Activated CD8-positive, alpha-beta memory T cell treated with anti-CD3 and anti-CD28 coated beads, Interleukin-2, amount 50 U/mL, for 24 hours (primary cell): ENCODE measurements around the gene INPP4A.
"Not testable (repeated sequence)": the region's sequence is repeated elsewhere in the genome, so short reads cannot be mapped to it uniquely, and the experiment has no call there.

Experiments used
- DNase-seq: peaks from one replicate; pipeline ENCODE4 v3.0.0-alpha.2; 2020; ENCODE audit errors: extremely low read depth

INPP4A gene

DNA sequence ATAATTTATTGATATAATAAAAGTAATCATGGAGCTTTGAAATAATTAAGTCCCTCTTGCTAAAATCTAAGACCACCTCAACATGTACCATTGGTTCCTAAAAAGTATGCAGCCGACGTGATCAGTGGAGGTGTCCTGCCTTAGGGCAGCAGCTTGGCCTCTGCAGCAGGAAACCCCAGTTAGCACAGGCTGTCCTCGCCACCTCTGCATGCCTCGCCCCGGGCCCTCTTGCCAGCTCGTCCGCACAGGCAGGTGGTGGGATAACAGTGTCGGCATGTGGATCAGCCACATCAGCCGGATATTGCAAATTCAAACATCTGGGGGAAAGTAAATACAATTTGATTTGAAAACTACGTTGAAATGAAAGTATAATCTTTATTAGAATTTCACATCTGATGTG lies 140.7 kb downstream of the INPP4A start:
- DNase-seq: no peak

DNA sequence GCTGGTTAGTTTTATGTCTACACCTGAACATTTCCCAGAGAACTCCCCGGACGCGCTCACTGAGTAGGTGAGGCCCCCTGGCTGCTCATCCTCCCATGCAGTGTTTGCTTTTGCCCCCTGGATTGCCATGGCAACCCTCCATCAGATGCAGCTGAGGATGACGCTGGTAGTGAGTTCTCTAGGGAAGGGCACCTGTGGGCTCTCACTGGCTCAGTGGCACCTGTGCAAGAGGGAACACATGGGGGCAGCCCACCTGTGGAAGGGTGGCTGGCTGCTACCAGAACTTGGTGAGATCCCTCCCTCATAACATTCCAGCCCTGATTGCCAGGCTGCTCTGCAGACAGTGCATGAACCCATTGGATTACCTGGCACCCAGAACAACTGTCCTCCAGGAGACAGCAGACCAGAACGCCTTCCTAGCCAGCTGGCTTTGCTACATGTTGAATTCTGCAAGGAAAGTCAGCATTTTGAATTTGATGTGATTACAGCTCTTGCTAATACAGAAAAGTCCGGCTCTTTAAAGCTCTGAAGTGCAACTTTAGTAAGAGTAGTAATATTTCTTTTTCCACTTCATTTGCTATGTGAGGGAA lies 142.0 kb downstream of the INPP4A start:
- no peak for DNase-seq

DNA sequence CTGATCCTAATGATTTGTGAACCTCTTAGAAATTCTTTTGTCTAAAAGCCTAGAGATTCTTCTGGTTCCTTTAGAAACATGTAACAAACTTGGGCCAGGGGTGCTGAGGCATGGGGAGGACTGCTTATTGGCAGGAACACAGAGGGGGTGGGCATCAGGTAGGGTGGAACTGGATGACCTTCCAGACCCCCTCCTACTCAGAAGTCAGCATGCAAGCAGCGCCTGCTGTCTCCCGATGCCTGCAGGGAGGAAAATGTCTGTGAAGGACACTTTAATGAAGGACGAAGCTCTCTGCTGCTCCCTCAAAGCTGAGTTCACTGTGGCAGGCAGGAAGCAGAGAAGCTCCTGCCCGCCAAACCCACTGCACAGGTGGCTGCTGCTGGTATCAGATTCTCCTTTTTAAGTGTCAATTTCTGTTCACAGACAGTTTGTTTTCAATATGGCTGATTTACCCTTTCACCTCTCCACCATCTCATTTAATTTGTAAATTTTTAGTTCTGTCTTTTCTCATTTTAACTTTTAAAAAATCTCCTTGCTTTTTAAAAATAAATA lies 144.3 kb downstream of the INPP4A start:
- no peak for DNase-seq

DNA sequence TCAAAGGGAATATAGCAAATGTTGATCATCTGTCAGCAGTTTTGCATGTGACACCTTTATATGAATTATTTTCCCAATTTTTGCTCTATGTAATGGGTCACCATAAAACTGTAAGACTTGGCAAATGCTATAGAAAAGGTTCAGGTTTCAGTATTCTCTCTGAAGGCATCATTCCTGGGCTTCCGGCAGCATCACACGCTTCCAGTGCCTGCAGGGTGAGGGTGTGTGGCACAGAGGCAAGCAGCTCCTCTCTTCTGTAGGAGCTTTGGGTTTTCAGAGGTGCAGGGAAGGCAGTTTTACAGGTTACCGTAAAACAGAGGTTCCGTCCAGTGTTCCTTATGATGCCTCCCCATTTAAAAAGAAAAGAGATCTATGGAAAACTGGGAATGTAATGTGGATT lies 144.8 kb downstream of the INPP4A start:
- DNase-seq: no peak

DNA sequence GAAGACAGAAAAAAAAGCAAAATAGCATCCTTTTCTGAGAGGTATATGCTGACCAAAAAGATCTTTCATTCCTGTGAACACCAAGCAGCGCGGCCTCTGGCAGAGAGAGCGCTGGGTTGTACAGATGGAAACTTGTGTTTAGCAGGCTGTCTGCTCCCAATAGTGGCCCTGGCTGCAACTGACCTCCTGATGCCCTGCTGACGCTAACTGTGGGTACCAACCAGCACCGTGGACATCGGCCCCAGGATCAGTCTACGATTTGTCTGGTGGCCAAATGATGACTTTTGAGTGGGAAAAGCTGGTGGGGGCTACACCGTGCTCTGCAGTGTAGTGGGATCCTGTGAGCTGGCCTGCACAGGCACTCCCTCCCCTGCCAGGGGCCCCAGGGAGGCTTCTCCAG lies 147.9 kb downstream of the INPP4A start:
- no peak for DNase-seq

DNA sequence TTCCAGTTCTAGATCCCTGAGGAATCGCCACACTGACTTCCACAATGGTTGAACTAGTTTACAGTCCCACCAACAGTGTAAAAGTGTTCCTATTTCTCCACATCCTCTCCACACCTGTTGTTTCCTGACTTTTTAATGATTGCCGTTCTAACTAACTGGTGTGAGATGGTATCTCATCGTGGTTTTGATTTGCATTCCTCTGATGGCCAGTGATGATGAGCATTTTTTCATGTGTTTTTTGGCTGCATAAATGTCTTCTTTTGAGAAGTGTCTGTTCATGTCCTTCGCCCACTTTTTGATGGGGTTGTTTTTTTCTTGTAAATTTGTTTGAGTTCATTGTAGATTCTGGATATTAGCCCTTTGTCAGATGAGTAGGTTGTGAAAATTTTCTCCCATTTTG lies 150.0 kb downstream of the INPP4A start:
- not testable (repeated sequence) for DNase-seq

DNA sequence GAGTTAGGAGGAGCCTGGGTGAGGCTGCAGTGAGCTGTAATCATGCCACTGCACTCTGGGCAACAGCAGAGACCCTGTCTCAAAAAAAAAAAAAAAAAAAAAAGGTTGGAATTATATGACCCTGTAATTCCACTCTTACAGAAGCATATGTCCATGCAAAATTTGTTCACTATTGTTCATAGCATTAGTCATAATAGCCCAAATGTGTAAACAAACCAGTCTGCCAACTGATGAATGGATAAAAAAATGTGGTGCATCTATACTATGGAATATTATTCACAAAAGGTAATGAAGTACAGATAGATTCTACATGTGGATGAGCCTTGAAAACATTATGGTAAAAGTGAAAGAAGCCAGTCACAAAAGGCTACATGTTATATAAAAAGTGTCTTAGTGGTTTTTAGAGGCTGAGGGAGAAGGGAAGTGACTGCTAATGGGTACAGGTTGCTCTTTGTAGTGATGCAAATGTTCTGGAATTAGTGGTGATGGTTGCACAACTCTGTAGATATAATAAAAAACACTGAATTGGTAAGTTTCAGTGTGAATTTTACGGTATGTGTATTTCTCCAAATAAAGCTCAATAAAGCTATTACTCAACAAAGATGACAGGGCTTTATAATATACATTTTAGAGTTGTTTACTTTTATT lies 154.2 kb downstream of the INPP4A start:
- DNase-seq: no peak

DNA sequence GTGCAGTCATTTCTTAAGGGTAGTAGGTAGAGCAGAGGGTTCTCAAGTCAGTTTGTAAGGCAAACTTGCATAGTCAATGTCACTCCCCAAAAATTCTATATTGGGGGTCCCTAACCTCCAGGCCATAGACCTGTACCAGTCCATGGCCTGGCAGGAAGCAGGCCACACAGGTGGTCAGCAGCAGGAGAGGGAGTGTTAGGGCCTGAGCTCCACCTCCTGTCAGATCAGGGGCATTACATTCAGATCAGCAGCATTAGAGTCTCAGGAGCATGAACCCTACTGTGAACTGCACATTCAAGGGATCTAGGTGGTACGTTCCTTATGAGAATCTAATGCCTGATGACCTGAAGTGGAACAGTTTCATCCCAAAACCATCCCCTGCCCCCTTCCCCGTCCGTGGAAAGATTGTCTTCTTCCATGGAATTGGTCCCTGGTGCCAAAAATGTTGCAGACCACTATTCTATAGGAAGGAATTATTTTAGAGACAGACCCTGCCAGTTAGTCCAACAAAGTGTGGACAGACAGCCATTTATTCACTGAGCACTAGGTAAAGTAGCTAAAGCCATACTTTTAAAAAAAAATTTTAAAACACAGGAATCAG lies 157.0 kb downstream of the INPP4A start:
- no peak for DNase-seq

DNA sequence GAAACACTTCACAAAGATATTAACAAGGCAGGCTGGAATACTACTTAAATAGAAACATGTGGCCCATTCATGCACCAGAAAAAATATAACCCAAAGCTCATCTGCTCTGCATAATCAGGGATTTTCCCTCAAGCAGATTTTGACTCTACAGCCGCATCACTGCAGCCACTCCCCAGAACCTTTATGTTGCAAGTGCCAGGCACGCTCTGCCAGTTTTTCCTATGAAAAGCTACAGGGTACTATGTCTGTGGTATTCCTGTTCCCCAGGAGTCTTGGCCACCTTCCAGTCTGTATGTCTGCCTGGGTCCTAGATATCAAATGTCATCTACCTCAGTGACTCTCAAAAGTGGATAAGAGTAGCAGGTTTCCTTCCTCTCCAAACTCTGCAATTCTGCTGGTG lies 159.9 kb downstream of the INPP4A start:
- DNase-seq: no peak

DNA sequence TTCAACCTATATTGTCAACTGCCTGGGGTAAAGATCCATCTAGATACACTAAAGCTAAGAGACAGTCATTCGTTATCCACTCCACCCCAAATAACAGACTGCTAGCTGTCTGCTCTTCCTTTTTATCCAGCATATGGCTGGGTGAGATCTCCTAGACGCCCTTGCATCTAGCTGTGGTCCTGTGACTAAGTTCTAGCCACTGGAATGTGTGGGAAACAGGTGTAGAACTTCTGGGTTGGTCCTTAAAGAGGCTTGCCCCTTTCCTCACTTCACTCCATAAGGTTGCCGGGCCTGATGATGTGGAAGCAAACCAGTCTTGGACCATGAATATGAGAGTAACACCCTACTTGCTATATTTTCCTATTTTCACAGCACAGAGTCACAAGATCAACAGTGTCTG lies 160.4 kb downstream of the INPP4A start:
- no peak for DNase-seq

DNA sequence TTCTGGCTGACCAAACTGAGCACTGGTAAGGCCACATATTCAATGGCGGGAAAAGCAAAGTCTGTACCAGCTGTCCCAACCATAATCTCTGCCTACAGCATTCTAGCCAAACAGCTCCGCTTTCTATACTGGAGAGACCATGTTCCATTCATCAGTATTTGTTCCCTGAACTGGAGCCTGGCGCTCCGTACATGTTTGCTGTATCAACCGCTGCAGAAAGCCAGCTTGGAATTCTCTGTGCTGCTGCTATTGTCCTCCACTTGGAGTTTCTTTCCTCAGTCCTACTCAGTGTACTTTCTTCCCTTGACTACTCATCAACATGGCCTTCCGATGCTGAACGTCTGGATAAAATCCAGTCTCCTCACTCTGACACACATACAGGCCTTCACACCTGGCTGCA lies 161.8 kb downstream of the INPP4A start:
- DNase-seq: no peak

DNA sequence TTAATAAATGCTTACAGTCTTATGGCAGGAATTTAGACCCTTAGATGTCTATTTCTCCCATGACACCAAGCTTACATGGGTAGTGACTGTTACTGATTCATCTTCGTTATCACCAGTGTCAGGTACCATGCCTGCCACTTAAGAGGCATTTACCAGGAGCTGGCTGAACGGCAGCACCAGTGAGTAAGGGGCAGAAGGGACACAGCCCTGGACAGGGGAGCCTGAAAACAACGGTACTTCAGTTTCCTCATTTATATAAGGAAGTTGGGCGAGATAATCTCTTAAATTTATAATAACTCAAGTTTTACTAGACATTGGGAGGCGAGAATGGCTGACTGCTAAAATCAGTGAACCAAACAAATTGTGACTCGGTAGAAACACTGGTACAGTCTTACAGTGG lies 162.4 kb downstream of the INPP4A start:
- no peak for DNase-seq

DNA sequence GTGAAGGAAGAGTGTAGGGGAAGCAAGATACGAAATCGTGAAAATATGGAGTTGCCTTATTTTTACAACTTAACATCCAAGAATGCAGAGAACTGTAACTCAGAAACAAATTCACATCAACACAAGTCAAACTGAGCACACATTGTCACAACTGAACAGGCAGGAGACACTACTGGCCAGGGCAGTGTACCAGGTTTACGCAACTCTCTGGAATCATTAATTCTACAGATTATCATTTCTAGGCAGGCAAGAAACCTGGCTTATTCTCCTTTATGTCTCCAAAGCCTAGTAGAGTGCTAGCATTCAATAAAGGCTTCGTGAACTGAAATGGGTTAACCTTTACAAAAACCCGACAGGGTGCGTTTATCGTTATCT lies 163.1 kb downstream of the INPP4A start:
- no peak for DNase-seq

DNA sequence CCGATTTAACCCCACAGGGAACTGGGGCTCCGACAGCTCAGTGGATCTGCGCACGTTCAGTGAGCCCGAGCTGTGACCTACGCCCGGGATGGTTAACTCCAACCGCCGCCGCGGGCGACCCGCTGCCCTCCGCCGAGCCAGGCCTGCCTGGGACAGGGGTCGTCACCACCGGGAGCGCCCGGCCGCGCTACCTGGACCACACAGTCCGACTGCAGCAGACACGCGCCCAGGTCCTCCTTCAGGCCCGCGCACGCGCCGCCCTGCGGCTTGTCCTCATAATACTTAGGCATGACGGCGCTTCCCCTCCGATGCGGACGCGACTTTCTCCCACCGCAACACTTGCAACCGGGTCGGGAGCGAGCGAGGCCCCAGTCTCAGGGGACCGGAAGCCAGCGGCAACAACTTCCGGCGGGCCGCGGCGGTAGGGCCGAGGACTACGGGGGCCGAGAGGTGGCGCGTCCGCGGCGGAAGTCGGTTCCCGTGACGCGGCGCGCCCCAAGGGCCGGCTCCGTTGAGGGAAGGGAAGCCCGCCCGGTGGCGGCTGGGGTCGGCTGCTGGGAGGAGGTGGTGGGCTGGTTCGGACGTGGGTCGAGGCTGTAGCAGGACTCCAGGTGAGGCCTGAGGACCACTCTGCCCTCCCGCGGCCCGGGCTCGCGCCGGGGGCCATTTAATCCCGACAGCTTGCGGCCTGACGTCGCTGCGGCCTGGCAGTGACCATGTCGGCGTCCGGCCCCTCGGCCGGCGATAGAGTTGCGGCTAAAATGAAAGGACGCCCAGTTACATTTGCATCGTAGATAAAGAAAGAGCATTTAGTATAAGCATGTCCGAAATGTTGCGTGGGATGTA lies 163.7 kb downstream of the INPP4A start, which contains the start of the genes COA5 and UNC50:
Gene COA5, minus strand, starts transcription at position 397 of the 846 bp plus-strand sequence. Its CDS starts 107 bp downstream, at position 290.
Gene UNC50, plus strand, starts transcription at position 474 of the 846 bp plus-strand sequence. CDS start 1,171 bp downstream, outside the sequence.
- DNase-seq: peak; percentile 73

DNA sequence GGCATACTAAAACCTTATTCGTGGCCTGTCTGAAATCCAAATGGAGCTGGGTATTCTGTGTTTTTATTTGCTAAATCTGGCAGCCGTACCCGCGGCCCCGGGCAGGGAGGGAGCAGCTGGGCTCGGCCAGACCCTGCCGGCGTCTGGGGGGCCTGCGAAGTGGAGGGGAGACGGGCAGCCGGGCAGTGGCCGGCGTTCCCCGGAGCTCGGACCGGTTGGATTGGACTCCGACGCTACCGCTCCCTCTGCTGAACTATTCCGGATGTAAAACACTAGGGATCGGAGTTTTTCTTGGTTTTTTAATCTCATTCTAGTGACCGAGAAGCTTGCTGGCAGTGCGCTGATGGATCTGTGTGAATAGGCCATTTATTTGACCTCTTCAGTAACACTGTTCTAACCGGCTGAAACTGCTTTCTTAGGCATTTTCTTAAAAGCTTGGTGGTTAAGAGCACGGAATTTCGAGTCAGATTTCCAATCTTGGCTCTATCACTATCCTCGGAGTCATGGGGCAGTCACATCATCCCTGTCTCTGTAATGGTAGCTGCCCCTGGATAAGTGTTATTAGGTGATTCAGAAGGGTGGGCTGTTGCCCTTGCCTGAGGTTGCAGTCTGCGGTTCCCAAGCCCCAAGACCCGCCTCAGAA lies 164.4 kb downstream of the INPP4A start:
- no peak for DNase-seq

DNA sequence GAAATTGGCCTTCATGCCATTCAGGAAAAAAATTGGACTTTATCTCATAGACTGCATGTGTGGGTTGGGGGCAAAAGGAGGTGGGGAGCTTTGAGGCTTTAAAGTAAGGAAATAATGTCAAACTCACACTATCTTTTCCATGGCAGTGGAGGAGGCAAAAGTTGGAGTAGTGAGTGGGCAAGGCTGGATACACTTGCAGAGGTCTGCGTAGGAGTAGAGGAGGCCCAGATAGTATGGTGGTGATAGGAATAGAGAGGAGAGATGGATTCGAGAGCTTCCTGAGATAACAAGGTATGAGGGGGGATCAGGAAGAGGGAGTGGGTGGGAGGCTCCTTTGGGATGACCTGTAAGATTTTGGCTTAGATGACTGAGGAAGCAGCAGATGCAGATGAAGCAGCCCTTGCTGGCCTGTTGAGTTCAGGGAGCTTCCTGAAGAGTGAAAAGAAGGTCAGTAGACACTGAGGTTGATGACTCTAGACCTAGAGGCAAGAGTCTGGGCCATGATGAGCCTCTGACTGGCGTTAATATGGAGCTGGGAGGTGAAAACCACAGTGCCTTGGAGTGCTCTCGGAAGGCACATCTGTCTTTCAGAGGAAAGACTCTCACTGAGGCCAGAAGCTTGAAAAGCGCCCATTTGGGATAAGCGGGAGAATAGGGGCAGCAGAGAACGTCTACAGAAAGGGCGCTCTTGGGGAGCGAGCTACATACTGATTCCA lies 169.5 kb downstream of the INPP4A start:
- DNase-seq: no peak

DNA sequence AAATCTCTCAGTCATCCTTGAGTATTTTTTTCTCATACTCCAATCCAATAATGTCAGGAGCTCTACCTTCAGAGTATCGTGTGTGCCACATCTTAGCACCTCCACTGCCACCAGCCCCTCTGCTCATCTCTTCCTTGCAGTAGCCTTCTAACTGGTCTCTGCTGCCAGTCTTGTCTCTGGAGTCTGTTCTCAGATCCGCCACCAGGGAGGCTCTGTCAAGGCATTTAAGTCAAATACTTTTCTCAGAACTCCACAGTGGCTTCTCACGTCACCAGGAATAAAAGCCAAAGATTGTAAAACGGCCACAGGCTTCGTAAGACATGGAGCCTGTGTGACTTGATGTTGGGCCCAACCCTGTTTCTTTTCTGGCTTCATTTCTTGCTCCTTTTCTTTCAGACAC lies 170.8 kb downstream of the INPP4A start:
- DNase-seq: no peak

DNA sequence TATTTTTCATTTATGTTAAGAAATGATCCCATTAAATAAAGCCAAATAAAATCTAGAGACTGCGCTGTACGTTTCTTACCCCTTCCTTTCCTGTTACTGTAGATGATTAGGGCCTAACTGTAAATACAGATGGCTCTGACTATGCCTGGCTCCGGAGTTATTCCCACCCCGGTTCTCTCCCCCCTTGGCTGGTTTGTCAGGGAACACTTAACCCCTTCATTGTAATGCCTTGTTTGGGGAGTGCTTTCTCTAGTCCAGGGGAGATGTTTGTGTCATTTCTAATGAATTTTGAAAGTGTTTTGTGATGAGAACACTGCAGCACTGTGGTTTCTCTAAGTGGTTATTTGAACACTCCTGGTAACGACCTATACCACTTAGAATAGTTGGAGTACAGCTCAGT lies 172.5 kb downstream of the INPP4A start:
- no peak for DNase-seq

DNA sequence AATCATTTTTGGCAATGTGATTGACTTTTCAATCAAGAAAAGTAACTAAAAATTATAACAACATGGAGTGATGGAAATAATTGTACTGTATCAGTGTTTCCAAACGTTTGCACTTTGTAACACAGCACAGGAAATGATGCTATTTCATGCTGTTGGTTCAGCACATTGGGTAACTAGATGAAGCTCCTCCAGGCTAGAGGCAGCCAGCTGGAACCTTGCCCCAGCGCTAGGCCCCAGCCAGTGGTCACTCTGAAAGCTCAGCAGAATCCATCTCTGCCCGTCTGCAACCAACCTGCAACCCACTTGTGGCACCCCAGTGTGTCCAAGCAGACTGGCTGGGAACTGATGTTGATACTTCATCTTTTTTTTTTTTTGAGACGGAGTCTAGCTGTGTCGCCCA lies 179.0 kb downstream of the INPP4A start:
- DNase-seq: no peak

DNA sequence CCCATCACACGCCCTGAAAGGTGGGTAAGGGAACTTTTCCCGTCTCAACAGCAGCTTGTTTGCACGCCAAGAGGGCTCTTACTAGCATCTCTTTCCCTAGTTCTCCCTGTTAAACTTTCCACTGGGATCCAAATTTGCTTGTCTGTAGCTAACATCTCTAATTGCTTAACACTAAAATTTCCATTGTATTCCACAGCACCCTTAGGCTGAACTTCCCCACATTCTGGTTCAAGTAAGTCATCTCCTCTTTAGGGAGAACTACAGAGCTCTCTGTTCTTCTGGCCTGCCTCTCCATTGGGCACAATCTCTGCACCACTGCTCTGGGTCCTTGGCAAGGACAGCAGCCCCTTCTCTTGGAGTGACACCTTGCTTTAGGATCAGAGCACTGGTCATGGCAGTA lies 187.7 kb downstream of the INPP4A start:
- DNase-seq: no peak
